Mesothelial cell of epicardium (in vitro differentiated cells): ENCODE measurements around the gene IGSF3. TPM values are rescaled to one million over a fixed set of nuclear protein-coding genes. Genes with fewer than 3 reads are reported as not detected.
A peak's percentile ranks its signal among the peaks of the same experiment; 100 is the strongest.

Experiments used
- DNase-seq, 2 experiments: peaks; one replicate each; pipeline ENCODE4 v3.0.0; 2021; ENCODE audit warnings: low spot score in 2 of 2; ENCODE audit not compliant: unreplicated experiment in 2 of 2
- H3K27ac Mint-ChIP-seq: 2 replicates; pipeline ENCODE4 v1.8.0; 2021; ENCODE audit warnings: mixed read lengths
- H3K27me3 Mint-ChIP-seq: 2 replicates; pipeline ENCODE4 v1.8.0; 2021; ENCODE audit warnings: low read depth, mixed read lengths
- H3K36me3 Mint-ChIP-seq: 2 replicates; pipeline ENCODE4 v1.8.0; 2021; ENCODE audit warnings: mixed read lengths
- H3K4me1 Mint-ChIP-seq: 2 replicates; pipeline ENCODE4 v1.8.0; 2021; ENCODE audit warnings: mixed read lengths
- H3K4me3 Mint-ChIP-seq: 2 replicates; pipeline ENCODE4 v1.8.0; 2021; ENCODE audit warnings: mild to moderate bottlenecking, moderate library complexity, mixed read lengths
- H3K9me3 Mint-ChIP-seq: 2 replicates; pipeline ENCODE4 v1.8.0; 2021; ENCODE audit warnings: mixed read lengths
- CTCF ChIP-seq: fragments of 200-600 bp; sonication (generic); IDR thresholded peaks from one replicate; pipeline ENCODE4 v1.5.0; 2021; ENCODE audit warnings: antibody characterized with exemption; ENCODE audit not compliant: unreplicated experiment
- total RNA-seq: library from RNA; stranded (reverse); gene quantifications from 3 replicates; pipeline ENCODE4 v1.2.1, GENCODE V29; 2021

IGSF3 gene
- total RNA-seq, 1 donor from 2014 or later, result 59.2 TPM

GRCh38 chr1:116679828-116680628, 12.5 kb upstream of the IGSF3 start:
- peak overlapping the region; percentile 80 for H3K27ac Mint-ChIP-seq
- no peak overlapping the region for H3K4me3 Mint-ChIP-seq
- H3K36me3 Mint-ChIP-seq, result no peaks in the 10 kb centered on the region
- no peak for TF ChIP-seq CTCF
- peaks cover 11% of the 10 kb centered on the region for H3K4me1 Mint-ChIP-seq
- no peak for DNase-seq
- no peaks in the 10 kb centered on the region for H3K9me3 Mint-ChIP-seq
- no peaks in the 10 kb centered on the region for H3K27me3 Mint-ChIP-seq

GRCh38 chr1:116679091-116679827, 11.7 kb upstream of the IGSF3 start:
- Mint-ChIP-seq H3K36me3 (no peaks in the 10 kb centered on the region), H3K27me3 (no peaks in the 10 kb centered on the region), H3K4me3 (no peak overlapping the region), H3K4me1 (peaks cover 14% of the 10 kb centered on the region), H3K9me3 (no peaks in the 10 kb centered on the region), H3K27ac (peak overlapping the region; percentile 80)
- TF ChIP-seq CTCF, result no peak
- DNase-seq, result no peak

- no peak for DNase-seq
- Mint-ChIP-seq H3K9me3 (no peaks in the 10 kb centered on the region), H3K27me3 (no peaks in the 10 kb centered on the region), H3K4me1 (peaks cover 19% of the 10 kb centered on the region), H3K4me3 (no peak overlapping the region), H3K36me3 (no peaks in the 10 kb centered on the region), H3K27ac (peak overlapping the region; percentile 65)
- no peak for TF ChIP-seq CTCF
These were observed 11.2 kb upstream of the IGSF3 start for GRCh38 chr1:116678732-116679090.

- Mint-ChIP-seq H3K4me3 (no peak overlapping the region), H3K9me3 (no peaks in the 10 kb centered on the region), H3K4me1 (peaks cover 22% of the 10 kb centered on the region), H3K27me3 (no peaks in the 10 kb centered on the region), H3K27ac (no peak overlapping the region), H3K36me3 (no peaks in the 10 kb centered on the region)
- no peak for DNase-seq
- no peak for TF ChIP-seq CTCF
These were observed 10.0 kb upstream of the IGSF3 start for GRCh38 chr1:116677474-116678062.

GRCh38 chr1:116676291-116676690, 8.8 kb upstream of the IGSF3 start:
- Mint-ChIP-seq H3K27me3 (no peaks in the 10 kb centered on the region), H3K9me3 (no peaks in the 10 kb centered on the region), H3K4me3 (no peak overlapping the region), H3K4me1 (peaks cover 27% of the 10 kb centered on the region), H3K36me3 (no peaks in the 10 kb centered on the region), H3K27ac (no peak overlapping the region)
- no peak for DNase-seq
- no peak for TF ChIP-seq CTCF
